HG03175 (cell line): Measurements from ENCODE around the gene KCTD18.
A peak's percentile ranks its signal among the peaks of the same experiment; 100 is the strongest.

Experiments used
- ATAC-seq: cut with Tn5 transposase; IDR thresholded peaks from one replicate; pipeline ENCODE4 v1.9.1; 2021; ENCODE audit warnings: mild to moderate bottlenecking, moderate library complexity; ENCODE audit not compliant: unreplicated experiment

Gene KCTD18

GRCh38 chr2:200455958-200456421, 53.9 kb downstream of the KCTD18 start:
- peak; percentile 50 for ATAC-seq

DNA sequence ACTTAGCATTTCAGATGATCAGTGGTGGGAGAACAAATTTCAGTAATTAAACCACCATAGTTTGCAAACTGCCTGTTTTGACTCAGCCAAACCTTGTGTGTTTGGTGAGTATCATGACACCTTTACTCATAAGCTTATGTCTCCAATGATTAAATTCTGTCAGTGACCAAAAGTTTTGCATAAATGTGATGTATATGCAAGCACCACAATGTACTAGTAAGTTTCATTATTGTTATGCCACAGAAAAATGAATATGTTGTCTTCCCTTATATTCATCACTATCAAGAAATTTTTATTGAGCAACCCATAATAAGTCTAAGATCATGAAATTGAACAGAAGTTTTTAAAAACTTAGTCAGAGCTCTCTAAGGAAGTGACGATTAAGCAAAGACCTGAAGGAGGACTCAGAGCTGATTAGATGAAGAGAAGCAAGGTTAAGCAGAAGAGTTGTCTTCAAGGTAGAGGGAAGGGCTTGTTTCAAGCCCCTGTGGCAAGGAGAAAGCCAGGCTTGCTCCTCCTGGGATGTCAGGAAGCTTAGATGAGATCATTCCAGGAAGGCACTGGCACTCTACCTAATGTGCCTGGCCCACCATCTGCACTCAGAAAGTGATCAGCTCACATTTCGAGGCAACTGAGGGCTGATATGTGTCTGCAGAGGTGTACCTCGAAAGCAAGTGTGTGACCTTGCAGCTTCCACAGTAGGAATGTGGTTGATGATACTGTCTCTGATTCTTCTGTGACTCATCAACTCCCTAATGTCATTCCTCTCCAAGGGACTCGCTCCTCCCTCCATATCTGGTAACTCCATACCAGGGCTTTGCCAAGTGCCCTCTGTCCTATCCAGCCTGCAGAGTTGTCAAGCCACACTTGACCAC, 54.7 kb downstream of the KCTD18 start:
- peak; percentile 93 for ATAC-seq

DNA sequence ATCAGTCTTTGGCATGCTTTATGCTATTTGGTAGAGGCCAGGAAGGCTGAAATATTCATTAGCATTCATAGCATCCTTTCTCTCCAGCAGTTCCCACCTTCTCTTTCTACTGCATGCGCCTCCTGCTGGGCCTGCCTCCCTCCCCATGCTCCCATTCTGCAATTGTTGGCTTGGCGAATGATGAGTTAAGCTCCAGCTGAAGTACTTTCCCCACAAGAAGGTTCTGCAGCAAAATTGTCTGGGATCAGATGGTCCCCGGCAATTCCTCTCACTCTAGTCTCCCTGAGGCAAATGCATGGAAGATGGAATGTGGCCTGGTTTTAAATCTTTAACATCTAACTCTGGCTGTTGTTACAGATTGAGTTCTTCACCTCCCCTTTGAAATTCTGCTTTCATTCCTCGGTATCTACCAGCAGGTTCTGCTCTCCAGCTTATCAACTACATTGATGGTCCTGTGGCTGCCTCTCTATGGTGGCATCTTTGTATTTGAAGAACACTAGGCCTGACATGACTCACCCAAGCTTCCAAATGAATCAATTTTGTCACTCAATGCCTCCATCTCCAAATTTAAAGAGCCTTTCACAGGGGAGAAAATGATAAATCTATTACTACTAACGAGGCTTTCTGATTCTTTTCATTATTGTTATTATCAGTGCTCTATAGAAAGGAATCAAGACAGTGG, 55.9 kb downstream of the KCTD18 start:
- ATAC-seq, result no peak

DNA sequence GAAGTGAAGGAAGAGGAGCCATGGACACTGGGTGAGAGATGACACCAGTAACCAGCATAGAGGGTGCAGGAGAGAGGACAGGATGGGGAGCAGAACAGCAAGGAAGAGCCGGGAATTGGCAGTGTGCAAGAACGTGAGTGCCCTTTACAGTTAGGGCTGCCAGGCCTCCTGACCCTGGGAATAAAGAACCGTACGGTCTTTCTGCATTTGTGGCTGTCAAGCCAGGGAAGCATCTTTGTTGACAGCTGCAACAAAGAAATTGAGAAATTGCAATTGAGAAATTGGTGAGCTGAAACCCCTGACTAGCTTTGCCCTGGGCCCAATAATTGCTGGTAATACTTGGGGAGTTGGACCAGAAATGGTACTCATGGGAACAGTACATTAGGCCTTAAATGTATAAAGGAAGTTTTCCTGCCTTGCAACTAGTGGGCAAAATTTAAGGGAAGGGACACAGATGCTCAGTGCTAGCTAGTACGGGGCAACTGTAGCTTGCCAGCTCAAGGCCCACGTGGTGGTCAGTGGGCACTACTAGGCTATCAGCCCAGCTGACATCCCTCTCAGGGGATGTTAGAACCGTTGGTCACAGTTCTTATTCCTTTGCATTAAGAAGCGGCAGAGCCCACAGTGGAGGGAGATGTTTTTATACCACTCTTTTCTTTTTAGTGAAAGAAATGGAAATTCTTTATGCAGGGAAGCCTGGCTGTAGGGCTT, 56.6 kb downstream of the KCTD18 start:
- ATAC-seq, result no peak

DNA sequence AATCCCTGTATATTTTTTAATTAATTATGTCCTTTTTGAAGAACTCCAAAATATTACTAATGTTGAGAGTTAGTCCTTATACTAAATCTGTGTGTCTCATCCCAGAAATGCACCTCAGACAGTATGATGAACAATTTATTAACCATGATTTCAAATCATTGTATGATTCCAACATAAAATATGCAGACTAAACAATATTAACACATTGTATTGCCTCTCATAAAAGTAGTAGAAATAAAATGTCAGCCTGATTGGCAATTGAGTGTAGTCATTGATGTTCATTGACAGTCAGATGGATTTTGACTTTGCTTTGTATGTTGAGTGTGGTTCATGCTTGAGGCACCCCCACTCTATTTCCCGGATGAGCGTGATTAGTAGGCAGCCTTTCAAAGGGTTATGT, 57.5 kb downstream of the KCTD18 start:
- no peak for ATAC-seq

DNA sequence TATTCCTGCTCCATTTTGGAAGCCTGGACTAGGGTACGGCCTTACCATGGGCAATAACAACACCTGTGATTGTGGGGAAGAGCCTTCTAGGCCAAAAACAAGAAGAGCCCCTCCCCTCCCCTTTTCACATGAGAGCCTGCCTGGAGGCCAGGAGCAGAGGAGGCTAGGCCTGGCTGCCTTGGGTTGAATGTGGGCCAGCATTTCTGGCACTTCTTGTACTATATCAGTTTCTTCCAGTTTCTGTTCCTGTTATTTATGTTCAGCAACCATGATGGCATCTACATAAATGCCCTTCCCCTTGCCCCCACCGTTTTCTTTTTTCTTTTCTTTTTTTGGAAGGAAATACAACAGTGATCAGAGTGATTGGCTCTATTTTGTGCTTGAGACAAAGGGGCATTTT, 58.4 kb downstream of the KCTD18 start:
- ATAC-seq, result peak; percentile 24

- ATAC-seq, result no peak
Measured at GRCh38 chr2:200450288-200450687, 59.6 kb downstream of the KCTD18 start.

- ATAC-seq, result no peak
Measured at GRCh38 chr2:200449149-200449548, 60.7 kb downstream of the KCTD18 start.

GRCh38 chr2:200448455-200448854, 61.4 kb downstream of the KCTD18 start:
- no peak for ATAC-seq

- no peak for ATAC-seq
Measured at GRCh38 chr2:200447139-200447855, 62.6 kb downstream of the KCTD18 start.

- no peak for ATAC-seq
Measured at GRCh38 chr2:200446612-200447011, 63.3 kb downstream of the KCTD18 start.

GRCh38 chr2:200445284-200445683, 64.6 kb downstream of the KCTD18 start:
- no peak for ATAC-seq

DNA sequence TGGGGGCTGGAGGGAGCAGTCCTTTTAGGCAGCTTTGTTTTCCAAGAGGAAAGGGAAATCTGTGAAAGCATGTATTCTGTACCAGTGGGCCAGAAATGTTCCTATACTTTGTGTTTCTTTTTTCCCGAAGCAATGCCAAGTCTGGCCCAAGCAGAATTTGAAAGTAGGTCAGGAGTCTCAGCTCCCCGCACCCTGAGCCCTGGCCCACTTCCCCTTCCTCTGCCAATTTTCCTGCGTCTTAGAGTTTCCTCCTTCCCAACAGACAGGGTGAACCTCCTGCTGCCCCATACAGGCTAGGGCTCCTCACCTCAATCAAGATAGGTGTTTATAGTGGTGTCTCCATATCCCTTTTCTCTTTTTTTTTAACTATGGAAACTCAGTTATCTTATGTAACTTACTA, 65.3 kb downstream of the KCTD18 start:
- ATAC-seq, result no peak

GRCh38 chr2:200443916-200444315, 66.0 kb downstream of the KCTD18 start:
- no peak for ATAC-seq

DNA sequence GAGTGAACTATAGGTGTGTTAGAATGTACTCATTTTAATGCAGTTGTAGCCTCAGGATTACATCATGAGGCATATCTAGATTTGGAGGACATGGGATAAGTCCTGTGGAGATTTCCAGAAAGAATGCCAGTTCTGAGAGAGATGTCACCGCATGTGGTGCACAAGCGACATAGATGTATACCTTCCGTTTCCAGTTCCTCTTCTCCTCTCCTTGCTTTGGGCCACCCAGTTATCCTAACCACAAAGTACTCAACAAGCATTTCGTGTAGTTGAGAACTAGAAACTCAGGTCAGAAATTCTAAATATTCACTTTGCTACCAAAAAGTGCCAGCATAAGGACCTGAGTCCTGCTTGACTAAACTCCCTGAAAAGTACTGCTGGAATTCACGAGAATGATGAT, 66.5 kb downstream of the KCTD18 start:
- no peak for ATAC-seq

DNA sequence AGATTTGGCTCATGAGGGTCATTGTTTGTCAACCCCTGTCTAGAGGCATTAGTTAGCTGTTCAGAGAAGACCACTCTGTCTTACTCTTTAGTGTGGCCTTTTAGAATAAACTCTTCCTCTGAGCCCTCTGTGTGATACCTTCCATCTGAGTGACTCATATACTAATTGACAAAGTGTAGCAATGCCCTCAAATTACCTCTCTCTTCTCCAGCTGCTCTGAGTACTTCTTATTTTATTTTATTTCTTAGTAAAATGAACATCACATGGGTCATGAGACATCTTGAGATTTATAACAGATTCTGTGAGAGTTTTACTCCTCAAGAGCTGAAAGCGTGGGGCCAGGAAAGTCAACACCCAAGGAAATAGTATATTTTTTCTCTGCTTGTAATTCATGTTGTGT, 67.4 kb downstream of the KCTD18 start:
- ATAC-seq, result no peak

DNA sequence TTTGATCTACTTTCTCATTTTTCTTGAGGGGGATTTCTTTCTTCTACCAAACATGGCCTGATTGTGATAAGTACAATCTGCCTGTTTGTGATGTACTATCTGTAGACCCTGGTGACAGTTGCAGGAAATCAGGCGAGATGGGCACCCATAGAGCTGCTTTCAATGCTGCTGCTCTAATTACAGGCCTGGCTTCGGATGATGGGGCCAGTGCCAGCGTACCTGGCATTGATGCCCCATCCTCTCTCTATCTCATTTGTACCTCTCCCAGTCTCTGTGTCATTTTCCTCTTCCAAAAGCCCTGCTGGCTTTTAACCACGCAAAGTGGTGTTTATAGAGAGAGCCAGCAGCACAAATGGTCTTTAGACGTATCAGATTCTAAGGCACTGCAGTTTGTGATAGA, 69.9 kb downstream of the KCTD18 start:
- ATAC-seq, result no peak
